HG03457 (cell line): Measurements from ENCODE around the gene CAPN12.

Source experiments
- ATAC-seq: cut with Tn5 transposase; IDR thresholded peaks from one replicate; pipeline ENCODE4 v1.9.1; 2021; ENCODE audit warnings: moderate number of reproducible peaks; ENCODE audit not compliant: unreplicated experiment

CAPN12 gene

DNA sequence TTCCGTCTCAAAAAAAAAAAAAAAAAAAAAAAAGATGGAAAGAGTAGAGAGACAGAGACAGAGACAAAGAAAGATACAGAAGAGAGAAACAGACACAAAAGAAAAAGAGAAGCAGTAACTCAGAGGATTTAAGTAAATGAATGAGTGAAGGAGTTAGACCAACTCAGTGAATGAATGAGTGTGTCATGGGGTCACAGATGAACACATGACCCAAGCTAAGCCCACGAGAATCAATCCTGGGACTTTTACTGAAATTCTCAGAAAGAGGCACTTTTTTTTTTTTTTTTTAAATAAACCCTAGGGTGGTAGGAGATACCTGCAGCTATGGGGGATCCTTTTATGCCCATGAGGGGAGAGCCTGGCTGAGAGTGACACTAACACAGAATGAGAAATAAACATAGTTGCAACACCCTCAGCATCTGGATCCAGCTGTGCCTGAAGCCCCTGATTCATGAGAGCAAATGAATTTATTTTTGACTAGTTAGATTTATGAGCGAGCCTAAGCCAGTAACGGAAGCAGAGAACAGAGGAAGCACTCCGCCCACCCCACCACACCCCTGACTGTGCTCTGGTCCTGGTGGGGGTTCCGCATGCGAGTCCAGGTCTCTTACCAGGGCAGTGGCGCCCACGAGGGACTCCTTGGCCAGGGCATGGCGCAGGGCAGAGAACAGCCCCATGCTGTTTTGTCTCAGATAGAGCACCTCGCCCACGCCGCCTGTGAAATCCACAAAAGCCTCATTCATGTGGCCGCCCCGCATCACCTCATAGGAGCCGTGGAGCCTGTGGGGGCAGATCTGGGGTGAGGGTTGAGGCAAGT lies 4.6 kb downstream of the CAPN12 start:
- ATAC-seq = no peak

DNA sequence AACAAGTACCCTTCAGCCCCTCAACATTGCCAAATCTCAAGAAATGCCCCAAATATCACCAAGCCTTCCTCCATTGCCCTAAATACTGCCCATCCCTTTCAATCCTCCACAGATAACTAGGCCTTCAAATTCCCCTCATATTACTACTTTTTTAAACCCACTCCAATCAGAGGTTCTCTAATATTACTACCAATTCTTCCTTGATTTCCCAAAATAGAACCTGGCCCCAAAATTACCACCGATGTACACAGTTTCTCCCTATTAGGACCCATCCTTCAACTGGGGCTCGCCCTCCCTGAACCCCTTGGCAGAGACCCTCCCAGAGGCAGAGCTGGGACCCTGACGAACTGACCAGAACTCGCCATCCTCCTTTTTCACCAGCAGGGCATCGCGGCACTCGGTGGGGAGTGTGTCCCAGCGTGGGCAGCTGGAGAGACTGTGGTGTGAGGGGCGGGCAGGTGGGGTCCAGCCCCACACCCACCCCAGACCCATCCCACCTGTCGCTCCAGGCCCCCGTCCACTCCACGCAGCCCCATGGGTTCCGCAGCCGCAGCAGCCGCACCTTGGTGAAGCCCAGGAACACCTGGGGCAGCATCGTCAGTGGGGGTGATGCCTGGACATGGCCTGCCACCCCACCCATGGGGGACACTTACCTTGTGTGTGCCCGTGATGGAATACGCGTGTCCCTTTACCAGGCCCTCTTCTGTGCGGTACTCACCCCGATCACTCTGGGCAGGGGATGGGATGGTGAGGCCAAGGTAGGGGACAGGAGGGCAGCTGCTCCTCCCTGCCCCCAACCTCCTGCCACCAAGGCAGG lies 6.1 kb downstream of the CAPN12 start:
- no peak for ATAC-seq

DNA sequence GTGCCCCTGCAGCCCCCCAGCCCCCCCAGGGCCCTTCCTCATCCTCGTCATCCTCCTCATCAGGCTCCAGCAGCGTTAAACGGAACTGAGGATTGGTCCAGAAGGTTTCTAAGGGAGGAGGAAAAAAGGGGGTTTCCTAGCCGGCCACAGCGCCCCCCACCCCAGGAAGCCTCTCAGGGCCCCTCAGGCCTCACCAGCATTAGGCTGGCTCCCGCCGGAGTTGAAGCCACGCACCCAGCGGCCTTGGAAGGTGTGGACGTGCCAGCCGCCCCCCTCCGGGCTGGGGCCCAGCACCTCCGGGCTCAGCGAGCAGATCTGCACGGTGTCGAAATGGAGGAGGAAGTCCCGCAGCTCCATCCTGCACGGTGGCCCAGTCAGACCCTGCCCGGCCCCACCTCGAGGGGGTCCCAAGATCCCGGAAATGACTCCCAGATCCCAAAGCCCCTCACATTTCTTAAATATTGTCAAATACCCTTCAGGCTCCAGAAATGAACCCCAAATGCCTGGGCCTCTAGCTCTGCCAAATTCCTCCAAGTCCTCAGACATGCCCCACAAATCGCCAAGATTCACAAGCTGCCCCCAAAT lies 6.9 kb downstream of the CAPN12 start:
- ATAC-seq = no peak

DNA sequence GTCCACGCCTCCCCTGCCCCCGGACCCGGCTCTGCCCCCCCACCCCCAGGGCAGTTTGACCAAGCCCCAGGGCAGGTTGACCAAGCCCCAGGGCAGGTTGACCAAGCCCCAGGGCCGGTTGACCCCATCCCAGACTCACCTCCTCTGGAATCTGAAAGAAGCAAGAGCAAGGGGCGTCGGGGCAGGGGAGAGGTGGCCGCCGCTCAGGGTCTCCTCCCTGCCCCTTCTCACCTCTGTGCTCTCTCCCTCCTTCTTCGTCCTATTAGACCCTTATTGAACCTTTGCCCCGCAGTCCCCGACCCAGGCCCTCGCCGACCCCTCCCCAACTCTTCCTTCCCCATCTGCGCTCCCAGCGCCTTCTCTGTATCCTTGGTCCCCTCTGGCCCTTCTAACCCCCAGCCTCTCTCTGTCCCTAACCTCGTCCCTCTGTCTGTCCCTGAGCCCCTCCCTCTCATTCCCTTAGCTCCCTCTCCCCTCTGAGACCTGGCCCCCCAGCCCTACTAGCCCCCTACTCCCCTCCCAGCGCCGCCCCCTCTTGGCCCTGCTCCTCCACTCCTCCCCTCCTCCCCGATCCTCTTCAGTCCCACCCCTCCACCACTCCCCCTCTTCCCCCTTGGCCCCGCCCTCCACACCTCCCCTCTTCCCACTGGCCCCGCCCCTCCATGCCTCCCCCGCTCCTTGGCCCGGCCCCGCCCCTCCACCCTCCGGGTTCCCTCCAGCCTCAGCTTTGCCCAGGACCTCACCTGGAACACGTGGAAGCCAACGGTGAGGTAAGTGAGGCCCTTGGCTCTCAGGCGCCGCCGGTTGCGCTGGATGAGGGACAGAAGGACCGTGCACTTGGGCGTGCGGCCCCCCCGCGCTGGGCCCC lies 7.6 kb downstream of the CAPN12 start:
- ATAC-seq = no peak

DNA sequence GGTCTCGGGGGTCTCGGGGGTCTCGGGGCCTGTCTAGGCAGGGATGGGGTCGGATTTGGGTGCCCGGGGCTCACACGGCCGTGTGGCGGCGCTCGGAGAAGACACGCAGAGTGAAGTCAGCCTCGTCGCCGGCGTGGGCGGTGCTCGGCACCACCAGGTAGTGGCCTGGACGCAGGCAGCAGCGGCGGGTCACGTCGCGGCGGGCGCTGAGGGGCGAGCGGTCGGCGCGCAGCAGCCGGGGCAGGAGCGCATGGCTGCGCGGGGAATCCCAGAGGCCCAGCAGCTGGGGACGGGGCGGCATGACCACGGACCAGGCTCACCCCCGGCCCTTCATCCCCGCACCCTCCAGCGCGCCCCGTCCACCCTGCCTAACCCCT lies 8.2 kb downstream of the CAPN12 start:
- ATAC-seq = no peak

DNA sequence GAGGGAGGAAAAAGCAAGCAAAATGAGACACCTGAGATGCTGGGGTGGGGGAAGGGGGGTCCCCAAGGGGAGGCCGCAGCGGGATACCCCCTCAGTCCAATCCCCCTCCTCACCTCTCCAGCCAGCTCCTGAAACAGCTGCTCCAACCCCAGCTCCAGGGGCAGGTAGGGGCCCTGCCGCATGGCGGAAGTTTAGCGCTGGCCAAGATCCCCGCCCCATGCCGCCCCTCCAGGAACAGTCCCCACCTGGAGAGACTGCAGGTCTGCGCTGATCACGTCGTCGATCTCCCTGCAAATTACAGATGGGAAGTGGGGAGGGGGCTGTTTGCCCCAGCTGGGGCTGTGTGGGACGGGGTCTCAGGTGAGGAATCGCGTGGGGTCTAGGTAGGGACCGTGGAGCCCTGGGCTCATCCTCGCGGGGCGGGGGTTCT lies 9.0 kb downstream of the CAPN12 start:
- no peak for ATAC-seq

DNA sequence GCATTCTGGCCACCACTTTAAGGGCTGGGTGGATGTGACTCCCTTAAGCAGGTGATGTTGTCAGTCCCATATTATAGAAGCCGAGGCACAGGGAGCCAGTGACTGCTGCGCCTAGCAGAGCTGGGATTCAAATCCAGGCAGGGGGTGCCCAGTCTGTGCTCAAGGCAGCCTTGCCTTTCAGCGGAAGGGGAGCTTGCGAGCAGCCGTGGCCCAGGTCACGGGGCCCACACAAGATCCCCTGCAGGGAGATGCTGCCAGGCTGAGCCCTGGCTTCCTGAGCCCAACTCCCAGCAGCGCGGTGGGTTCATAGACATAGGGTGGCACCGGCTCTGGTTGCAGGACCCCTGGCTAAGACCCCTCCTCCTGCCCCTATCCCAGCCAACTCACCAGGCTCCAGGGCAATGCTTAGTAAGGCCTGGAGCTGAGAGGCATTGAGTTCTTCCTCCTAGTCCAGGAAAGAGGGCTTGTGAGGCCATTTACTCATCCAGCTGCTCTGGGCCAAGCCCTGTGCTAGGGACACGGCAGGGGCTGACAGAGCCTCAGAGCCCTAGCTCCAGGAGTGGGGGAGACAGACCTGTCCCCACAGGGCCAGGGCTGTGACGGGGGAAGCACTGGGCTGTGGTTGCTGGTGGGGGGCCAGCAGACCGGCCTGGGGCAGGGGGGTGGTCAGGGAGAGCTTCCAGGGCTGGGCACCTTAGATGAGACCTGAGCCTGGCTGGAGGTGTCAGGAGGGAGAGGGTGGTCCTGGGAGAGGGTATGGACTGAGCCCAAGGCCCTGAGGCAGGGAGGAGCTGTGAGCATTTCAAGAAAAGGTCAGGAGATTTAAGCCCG lies 9.6 kb downstream of the CAPN12 start:
- ATAC-seq = no peak

DNA sequence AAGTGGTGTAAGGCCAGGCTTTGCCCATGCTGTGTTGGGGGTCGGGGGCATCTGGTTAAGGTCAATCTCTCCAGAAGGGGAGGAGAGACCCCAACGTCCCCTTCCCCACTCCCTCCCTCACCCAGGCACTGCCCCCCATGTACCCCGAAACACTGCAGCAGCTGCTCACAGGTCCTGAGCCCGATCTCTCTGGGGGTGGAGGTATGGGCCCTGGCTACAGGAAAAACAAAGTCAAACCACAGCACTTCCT lies 10.2 kb downstream of the CAPN12 start:
- no peak for ATAC-seq

DNA sequence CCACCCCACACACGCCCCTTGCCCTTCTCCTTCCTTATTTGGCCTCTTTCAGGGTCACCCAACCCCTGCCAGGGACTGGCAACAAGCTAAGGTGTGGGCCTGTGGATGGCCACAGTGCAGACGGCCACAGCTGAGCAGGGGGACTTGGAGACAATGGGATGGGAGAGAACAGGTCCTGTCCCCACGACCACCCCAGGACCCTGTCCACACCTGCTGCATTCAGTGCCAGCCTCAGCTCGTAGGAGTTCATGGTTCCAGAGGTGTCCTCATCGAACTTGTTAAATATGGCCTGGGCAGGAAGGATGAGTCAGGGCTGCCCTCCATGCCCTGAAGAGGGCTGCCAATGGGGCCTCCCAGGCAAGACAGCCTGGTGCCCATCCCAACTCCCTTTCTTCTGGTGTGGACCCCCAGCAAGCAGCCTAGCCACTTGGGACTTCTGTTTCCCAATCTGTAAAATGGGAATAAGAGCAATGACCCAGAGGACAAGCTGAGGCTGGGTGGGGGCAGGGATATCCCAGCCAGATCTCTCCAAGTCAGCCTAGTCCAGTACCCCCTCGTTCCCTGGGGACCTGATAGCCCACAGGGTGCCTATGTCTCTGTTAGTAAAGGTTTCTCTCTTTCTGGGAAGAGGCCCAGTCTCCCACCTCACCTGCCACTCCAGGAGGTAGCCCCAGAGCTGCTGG lies 10.6 kb downstream of the CAPN12 start:
- ATAC-seq = no peak

DNA sequence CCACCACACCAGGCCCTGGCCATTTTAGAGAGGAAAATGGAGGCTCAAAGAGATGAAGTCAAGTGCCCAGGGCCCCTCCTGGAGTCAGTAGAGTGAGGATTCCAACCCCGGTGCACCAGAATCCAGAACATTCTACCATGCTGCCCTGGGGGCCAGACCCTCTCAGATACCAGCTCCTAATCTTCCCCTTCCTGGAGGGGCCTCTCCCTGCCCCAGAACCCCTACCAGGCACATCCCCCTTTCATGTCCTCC lies 11.1 kb downstream of the CAPN12 start:
- ATAC-seq = no peak

DNA sequence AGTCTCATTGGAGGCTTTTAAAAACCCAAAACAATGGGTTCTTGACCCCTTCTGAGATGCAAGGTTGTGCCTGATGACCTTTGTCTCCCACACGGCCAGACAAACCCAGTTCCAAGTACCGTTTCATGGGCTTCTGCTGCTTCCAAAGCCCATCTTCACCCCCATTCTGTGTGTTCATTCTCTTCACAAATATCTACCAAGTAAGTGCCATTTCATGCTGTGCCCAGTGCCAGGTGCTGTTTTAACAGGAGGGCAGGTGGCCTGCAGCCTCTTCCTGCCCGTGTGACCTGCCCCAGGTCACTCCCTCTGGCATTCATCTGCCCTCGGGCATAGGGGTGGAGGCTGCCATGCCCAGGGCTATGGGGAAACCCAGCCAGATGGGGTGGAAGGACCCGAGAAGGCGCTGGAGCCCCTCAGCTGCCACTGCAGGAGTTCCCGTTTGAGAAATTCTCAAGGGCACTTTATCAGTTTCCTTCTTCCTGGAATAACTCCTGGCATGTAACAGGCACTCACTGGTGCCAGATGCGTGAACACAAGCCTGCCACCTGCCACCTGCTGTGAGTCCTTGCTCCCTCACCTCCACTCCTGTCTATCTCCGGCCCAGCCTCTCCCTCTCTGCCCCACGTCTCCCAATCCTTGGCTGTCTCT lies 12.5 kb downstream of the CAPN12 start:
- no peak for ATAC-seq

DNA sequence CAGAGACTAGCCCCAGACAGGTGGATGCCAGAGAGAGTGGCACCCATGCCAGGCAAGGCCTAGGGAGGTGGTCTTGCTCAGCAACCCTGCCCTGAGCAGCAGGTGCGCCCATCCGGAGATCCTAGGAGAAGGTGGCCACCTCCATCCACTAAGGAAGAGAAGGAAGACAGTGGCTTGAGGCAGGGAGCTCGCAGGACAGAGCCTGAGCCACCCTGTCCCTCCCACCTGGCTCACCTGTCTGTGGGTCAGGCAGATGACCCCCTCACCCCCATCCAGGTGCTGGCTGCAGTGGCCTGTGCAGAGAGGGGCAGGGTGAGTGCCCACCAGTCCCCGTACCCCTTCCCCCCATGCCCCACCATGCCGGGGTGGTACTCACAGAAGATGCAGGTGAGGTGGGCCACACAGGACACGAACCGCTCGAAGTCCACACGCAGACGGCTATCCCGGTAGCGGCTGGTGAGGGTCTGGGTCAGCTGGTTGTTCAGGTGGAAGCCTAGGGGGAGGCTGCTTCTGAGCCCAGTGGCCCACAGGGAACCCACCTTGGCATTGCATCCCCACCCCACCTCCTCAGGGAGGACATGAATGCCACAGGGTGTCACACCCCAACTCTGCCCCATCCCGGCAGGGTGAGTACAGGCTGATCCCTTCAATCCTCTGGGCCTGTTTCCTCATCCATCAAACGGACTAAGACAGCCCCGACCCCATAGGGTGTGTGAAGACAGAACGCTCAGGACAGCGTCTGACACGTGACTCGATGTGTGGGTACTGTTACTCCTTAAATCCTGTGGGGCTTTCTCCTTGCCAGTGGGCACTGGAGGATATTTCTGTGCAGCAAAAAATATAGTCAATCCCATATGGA lies 13.3 kb downstream of the CAPN12 start:
- ATAC-seq = no peak

DNA sequence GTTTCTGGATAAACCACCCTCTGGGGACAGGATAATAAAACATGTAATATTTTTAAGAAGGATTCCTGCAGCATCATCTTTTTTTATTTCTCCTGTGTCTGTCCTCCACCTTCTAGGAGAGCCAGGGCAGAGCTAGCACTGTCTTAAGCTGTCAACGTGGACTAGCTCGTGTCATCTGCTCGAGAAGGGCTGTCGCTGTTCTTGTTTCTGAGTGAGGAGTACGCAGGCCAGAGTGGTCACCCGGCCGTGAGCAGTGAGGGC lies 13.9 kb downstream of the CAPN12 start:
- no peak for ATAC-seq

DNA sequence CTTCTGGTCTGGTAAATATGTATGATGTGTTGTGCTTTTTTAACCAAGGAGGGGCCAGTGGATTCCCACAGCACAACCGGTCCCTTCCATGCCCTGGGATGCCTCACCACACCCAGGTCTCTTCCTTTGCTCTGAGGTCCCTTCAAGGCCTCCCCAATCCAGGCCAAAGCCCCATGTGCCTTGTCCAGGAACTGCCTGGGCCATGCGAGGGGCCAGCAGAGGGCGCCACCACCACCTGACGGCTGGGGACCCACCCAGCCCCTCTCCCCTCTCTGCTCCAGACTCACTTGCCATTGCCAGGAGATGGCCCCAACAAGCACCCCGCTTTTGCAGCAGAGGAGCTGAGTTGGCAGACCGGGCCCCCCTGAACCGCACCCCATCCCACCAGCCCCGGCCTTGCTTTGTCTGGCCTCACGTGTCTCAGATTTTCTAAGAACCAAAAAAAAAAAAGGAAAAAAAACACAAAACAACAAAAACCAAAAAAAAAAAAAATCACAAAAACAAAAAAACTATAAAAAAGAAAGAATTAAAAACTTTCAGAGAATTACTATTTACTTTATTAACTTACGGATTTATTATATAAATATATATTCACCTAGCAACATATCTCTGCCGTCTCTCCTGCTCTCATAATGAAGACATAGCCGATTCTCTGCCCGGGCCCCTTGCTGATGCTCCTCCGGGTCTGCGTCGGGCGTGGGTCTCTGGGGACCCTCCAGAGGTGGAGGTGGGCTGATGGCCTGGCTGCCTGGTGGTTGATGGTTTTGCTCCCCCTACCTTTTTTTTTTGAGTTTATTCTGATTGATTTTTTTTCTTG lies 14.4 kb downstream of the CAPN12 start:
- ATAC-seq = no peak

DNA sequence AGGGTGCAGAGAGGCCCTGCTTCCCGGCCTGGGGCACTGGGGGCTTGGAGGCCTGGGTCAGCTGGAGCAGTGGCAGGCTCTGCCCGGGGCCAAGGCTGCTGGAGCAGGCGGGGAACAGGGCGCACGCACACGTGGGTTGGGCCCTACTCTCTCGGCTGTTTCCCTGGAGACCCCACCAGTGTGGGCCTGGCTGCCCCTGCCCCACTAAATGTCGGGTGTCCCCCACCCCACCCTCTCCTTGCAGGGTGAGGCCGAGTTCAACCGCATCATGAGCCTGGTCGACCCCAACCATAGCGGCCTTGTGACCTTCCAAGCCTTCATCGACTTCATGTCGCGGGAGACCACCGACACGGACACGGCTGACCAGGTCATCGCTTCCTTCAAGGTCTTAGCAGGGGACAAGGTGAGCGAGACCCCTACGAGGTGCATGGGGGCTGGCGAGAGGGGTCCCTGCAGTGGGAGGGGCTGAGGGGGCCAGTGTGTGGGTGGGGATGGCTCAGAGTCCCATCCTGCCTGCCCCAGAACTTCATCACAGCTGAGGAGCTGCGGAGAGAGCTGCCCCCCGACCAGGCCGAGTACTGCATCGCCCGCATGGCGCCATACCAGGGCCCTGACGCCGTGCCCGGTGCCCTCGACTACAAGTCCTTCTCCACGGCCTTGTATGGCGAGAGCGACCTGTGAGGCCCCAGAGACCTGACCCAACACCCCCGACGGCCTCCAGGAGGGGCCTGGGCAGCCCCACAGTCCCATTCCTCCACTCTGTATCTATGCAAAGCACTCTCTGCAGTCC lies 15.3 kb downstream of the CAPN12 start:
- ATAC-seq = no peak

DNA sequence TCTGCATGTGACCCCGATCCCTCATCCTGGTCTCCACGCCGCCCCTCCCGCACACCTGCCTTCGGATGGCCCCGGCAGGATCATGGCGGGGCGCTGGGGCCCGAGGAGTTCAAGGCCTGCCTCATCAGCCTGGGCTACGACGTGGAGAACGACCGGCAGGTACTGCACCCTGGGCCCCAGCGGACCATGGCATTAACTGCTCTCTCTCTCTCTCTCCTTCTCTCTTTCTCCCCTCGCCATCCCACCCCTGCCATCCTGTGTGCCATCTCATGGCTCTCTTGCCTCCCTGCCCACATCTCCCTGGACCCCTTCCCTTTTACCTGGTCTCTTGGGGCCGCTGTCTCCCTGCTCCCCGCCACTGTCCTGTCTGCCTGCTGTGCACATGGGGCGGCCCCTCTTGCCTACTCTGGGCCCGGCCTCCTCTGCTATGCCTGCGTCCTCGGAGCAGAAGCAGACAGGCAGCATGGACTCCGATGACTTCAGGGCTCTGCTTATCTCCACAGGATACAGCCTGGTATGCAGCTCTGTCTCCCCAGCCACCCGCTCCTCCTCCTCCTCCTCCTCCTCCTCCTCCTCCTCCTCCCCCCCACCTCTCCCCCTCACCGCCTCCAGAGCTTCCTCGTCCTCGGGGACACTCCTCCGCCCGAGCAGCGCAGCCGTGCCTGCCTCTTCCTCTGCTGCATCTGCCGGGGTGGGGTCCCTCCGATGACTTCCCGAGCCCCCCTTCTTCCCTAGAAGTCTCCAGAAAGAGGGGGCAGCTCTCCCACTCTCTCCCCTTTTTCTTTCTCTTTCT lies 16.2 kb downstream of the CAPN12 start:
- ATAC-seq = no peak
